GM19395 (cell line): ENCODE measurements around the gene EDEM2.
"Not testable (repeated sequence)": the region's sequence is repeated elsewhere in the genome, so short reads cannot be mapped to it uniquely, and the experiment has no call there.

ENCODE experiments used
- ATAC-seq: cut with Tn5 transposase; IDR thresholded peaks from one replicate; pipeline ENCODE4 v1.9.1; 2021; ENCODE audit warnings: mild to moderate bottlenecking, moderate library complexity; ENCODE audit not compliant: unreplicated experiment

The EDEM2 gene

DNA sequence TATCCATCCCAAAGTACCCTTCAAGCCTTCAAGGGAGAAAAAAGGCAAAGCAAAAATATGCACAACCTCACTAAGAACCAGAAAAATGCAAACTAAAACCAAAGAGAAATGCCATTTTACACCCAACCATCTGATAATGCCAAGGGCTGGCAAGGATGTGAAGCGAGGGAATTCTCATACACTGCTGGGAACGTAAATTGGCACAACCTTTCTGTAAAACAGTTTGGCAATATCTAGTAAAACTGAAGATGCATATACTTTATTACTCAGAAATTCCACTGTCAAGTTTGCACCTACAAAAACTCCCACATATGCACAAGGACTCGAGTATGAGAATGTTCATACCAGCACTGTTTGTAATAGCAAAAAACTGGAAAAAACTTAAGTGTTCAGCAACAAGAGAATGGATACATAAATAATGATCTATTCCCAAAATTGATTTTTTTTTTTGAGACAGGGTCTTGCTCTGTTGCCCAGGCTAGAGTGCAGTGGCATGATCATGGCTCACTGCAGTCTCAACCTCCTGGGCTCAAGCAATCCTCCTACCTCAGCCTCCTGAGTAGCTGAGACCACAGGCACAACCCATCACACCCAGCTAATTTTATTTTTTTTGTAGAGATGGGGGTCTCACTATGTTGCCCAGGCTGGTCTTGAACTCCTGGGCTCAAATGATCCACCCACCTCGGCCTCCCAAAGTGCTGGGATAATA lies 21.7 kb upstream of the EDEM2 start:
- not testable (repeated sequence) for ATAC-seq

DNA sequence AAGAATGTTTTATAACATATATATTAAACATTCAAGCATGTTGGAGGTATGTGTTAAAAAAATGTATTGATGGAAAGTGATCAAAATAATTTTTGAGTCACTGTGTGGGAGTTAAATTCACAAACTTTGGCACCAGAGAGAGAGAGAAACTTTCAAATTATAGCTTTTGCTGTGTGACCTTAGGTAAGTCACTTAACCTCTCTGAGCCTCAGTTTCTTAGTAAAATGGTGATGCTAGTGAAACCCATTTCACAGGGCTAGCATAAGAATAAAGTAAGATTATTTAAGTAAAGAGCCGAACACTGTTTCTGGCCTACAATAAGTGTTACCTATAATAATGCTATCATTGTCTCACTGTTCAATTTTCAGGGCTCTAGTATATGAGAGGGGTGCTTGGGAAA lies 20.7 kb upstream of the EDEM2 start:
- ATAC-seq, result no peak

GRCh38 chr20:35166242-35166830 lies 19.2 kb upstream of the EDEM2 start:
- no peak for ATAC-seq

DNA sequence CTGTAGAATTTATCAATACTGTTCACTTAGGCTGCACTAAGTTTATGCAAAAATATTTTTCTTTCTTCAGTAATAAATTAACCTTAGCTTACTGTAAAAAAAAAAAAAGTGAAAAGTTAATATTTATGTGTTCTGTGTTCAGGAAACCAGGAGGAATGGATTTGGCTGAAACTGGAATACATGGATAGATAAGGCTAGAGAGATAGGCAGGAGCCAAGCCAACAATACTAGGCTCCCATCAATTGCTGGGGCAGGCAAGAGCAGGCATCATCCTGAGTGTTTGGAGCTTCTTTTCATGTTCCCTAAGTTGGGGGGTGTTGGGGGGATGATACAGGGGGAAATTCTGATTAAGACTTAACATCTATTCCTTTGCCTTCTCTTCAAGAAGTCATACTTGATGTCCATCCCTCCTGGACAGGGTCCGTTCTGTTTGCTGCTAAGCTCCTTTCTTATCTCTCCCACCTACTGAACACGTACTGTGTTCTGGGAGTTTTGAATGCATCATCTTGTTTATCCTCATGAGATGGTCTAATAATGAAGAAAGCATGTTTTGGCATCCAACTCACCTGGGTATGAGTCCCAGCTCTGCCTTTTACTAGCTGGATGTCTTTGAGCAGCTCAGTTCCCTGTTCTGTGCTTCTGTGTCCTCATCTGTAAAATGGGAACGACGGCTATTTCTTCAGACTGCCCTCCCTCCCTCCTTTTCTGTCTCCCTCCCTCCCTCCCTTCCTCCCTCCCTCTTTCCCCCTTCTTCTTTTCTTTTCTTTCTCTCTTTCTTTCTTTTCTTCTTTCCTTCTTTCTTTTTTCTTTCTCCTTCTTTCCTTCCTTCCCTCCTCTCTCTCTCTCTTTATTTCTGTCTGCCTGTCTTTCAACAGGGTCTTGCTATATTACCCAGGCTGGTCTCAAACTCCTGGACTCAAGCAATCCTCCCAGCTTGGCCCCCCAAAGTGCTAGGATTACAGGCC lies 18.4 kb upstream of the EDEM2 start:
- no peak for ATAC-seq

DNA sequence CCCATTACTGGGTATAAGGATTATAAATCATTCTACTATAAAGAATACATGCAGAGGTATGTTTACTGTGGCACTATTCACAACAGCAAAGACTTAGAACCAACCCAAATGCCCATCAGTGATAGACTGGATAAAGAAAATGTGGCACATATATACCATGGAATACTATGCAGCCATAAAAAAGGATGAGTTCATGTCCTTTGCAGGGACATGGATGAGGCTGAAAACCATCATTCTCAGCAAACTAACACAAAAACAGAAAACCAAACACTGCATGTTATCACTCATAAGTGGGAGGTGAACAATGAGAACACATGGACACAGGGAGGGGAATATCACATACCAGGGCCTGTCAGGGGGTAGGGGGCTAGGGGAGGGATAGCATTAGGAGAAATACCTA lies 17.4 kb upstream of the EDEM2 start:
- not testable (repeated sequence) for ATAC-seq

DNA sequence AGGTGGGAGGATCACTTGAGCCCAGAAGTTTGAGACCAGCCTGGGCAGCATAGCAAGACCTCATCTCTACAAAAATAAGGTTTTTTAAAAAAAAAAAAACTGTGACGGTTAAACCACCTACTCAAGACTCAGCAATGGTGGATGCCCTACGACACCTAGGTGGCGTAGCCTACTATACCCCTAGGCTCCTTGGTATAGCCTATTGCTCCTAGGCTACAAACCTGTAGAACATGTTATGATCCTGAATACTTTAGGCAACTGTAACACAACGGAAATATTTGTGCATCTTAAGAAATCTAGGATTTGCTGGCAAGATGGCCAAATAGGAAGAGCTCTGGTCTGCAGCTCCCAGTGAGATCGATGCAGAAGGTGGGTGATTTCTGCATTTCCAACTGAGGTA lies 13.2 kb upstream of the EDEM2 start:
- not testable (repeated sequence) for ATAC-seq

GRCh38 chr20:35156978-35157377 lies 9.8 kb upstream of the EDEM2 start:
- no peak for ATAC-seq

- no peak for ATAC-seq
Observed at GRCh38 chr20:35155936-35156335, 8.8 kb upstream of the EDEM2 start.

DNA sequence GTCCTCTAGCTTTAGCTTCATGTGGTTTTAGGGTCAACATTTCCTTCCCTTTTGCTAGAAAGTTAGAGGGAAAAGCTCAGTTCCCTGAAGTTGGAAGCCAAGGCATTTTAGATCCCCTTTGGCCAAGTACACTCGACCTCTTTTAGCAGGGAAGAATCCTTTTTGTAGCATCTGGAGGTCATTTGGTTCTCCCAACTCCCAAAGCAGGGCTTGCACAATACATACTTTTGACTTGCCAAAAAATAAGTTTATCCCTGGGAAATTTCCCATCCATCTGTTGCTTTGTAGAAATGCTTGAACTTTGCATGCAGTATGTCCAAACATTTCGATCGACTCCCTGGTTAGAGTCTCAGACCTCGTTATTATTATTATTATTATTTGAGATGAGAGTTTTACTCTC lies 4.6 kb upstream of the EDEM2 start:
- ATAC-seq, result no peak

- ATAC-seq, result no peak
Observed at GRCh38 chr20:35150846-35151579, 3.9 kb upstream of the EDEM2 start.

DNA sequence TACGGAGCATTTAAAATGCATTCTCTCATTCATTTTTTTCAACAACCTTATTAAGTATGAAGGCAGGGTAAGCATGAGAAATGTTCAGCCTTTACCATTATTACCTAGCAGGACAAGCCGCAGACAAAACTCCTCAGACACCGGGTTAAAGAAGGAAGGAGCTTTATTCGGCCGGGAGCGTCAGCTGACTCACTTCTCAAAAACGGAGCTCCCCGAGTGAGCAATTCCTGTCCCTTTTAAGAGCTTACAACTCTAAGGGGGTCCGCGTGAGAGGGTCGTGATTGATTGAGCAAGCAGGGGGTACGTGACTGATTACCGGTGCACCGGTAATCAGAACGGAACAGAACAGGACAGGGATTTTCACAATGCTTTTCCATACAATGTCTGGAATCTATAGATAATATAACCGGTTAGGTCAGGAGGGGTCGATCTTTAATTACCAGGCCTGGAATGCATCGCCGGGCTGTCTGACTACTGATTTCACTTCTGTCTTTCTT lies 487 bp upstream of the EDEM2 start:
- ATAC-seq, result peak; percentile 16

DNA sequence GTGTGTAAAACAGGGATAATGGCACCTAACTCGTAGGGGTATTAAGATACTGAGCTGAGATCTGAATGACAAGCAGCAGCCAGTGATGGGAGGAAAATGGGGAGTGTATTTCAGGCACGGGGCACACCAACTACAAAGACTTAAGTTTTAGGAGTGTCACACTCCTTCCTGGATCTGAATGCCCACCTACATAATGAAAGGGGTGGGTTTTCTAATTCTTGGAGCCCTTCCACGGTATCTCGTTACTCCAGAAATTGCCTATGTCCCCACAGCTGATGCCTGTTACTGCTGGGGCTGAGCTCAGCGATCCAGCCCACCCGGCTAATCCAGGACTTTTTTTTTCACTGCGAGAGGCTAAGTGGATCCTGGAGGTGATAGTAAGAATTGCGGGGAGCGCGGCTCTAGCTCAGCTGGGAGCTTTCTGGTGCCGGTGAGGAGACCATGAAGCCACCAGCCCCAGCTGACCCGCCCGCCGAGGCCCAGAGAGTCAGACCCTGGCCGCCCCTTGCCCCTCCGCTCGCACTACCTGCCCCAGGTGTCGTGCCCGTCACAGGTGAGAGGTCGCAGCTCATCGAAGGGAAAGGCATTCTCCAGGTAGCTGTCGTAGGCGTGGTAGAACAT lies 727 bp downstream of the EDEM2 start:
- no peak for ATAC-seq

DNA sequence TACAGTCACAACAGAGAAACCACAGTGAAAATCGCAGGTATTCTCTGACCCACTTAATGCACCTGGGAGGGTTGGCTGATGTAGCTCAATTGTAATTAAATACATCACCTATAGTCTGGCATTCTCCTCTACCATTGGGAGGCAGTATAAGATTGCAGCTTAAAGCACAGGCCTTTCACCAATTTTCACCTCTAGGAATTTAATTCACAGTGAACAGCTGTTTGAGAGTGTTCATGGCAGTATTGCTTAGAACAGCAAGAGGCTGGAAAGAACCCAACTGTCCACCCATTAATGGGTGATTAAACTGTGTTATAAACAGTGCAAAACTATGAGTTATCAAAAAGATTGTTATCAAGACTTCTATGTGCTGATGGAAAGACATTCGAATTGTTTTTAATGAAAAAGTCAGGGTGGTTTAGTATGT lies 2.0 kb downstream of the EDEM2 start:
- no peak for ATAC-seq

DNA sequence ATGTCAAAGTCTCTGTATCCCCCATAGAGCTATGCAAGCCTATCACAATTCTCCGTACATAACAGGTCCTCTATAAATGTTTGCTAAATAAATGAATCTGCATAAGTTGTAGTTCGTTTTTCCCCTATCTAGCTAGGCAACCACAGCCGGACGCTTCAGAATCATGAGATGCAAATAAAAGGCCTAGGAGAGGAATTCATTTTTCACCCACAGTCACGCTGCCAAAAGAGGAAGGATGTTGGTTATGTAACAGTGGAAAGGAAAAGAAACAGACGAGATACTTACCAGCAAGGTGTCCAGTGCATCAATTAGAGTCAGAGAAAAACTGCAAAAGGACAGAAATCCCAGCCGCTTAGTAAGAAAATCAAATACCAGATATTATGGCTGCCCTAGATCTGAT lies 2.4 kb downstream of the EDEM2 start:
- no peak for ATAC-seq

DNA sequence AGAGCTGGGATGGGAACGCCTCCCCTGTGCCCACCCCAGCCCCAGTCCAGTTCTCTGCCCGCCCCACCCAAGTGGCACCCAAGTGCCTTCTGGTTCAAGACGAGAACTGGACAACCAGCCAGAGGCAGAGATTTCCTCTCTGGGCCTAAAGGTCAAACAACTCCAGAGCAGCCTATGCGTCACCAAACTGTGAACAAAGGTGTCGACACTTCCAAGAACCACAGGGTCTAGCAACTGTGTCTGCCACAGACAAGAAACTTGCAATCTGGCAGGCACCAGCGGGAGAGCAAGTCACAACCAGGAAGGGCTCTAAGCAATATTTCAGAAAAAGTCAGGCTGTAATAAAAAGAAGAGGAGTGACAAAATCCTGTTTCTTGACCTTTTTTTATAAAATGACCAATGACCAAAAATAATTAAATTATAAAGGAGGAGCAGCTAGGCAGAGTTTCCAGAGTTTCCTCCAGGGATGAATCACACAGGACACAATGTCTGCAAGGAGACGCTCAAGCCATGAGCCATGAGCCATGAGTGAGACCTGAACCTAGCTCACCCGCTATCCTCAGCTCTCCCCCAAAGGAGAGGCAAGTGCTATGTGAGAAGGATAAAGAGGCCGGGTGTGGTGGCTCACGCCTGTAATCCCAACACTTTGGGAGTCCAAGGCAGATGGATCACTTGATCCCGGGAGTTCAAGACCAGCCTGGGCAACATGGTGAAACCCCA lies 11.1 kb downstream of the EDEM2 start:
- no peak for ATAC-seq

DNA sequence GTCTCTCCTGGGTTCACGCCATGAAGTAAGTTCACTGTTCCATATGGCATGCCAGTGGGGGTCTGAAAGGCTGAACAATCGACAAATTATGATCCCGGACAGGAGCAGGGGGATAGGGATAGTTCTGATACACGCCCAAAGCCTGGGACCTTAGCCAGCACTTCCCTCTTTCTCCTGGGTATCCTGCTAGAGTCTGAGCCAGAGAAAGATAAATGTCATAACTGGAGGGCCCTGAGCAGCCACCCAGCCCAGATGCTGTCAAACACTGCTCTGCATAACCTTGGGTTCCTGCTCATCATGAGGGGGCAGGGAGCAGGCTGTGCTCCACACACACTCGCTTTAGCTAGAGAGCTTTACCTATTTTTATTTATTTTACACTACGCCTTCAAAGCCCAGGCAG lies 12.3 kb downstream of the EDEM2 start:
- ATAC-seq, result no peak

GRCh38 chr20:35134472-35134871 lies 12.7 kb downstream of the EDEM2 start:
- ATAC-seq, result no peak

- ATAC-seq, result no peak
Observed at GRCh38 chr20:35133735-35134134, 13.4 kb downstream of the EDEM2 start.

- no peak for ATAC-seq
Observed at GRCh38 chr20:35133031-35133430, 14.1 kb downstream of the EDEM2 start.

DNA sequence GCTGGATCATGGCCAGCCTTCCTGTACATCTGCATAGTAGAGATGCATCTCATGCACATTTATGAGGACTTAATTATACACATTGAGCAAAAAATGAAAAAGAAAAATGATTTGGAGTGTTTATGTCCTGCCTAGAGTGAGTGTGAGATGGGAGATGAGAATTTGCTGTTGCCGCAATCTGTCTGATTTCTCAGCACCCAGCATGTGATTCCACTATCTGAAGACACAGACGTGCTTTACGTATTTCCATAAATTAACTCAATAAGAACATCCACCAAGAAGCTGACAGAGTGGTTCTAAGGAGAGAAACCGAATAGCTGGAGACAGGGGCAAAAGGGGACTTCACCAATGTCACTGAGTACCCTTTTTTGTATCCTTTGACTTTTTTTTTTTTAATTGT lies 15.2 kb downstream of the EDEM2 start:
- ATAC-seq, result no peak
